ENCODE results near the gene COG2. TPM values are rescaled to one million over a fixed set of nuclear protein-coding genes. Genes with fewer than 3 reads are reported as not detected.
A peak's percentile ranks its signal among the peaks of the same experiment; 100 is the strongest.

COG2 gene
- total RNA-seq, 2 donors from 2014 or later, result 42.0 to 53.8 TPM

DNA sequence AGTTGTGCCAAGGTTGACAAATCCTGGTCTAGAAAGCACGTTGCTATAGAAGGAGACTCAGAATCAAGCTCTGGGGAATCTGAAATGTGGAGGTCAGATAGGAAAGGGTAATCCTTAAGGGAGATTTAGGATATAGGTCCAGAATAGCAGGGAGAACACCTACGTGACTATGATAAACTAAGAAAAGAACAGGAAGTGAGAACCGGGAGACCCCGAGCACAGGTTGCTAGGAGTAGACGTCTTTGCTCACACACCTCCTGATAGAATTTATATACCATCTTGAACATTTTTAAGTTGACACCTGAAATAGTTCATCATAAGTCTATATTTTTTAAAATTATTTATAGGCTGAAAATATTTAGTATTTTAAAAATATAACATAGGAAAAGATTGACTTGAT, 7.9 kb upstream of the COG2 start:
- no peak overlapping the region for H3K27ac ChIP-seq
- H3K36me3 ChIP-seq, result no peaks in the 10 kb centered on the region
- no peaks in the 10 kb centered on the region for H3K27me3 ChIP-seq
- no peak overlapping the region for H3K4me3 ChIP-seq
- DNase-seq, result no peak
- H3K9me3 ChIP-seq, result no peaks in the 10 kb centered on the region
- TF ChIP-seq, protein P1, sequence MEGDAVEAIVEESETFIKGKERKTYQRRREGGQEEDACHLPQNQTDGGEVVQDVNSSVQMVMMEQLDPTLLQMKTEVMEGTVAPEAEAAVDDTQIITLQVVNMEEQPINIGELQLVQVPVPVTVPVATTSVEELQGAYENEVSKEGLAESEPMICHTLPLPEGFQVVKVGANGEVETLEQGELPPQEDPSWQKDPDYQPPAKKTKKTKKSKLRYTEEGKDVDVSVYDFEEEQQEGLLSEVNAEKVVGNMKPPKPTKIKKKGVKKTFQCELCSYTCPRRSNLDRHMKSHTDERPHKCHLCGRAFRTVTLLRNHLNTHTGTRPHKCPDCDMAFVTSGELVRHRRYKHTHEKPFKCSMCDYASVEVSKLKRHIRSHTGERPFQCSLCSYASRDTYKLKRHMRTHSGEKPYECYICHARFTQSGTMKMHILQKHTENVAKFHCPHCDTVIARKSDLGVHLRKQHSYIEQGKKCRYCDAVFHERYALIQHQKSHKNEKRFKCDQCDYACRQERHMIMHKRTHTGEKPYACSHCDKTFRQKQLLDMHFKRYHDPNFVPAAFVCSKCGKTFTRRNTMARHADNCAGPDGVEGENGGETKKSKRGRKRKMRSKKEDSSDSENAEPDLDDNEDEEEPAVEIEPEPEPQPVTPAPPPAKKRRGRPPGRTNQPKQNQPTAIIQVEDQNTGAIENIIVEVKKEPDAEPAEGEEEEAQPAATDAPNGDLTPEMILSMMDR (IDR thresholded peaks at IDR 0.05), result no peak
- H3K4me1 ChIP-seq, result no peaks in the 10 kb centered on the region
- no peak overlapping the region for H3K9ac ChIP-seq (ENCODE audit: low read depth in 2 of 2, low read length in 2 of 2)
- intact Hi-C loops (cut with DNase I), result loop anchor here (10.0 kb wide), 1 partner anchor 580 kb away; no protein-coding TSS in a partner anchor

DNA sequence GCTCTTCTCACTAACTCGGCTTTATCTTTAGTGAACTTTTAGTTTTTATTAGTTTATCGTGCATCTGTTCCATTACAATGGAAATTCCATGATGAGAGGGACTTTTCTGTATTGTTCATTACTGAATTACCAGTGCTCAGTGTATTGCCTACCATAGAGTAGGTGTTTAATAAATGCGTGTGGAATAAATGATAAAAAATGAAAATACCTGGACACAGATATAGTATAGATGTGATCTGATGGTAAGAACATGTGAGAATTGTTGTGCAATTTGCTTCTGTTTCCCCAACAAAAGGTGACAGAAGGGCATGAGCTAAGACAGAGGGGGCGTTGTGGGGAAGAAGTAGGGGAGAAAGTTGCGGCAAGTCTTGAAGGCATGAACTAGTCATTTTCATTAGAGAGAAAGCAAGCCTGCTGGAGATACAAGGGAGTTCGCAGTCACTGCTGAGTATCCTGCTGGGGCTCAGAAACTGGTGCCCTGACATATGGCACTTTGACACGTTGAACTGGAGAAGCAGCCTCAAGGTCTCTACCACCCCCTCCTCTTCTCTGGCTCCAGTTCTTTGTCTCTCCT, 5.6 kb upstream of the COG2 start:
- no peak for DNase-seq
- Histone ChIP-seq H3K9ac (ENCODE audit: low read depth in 2 of 2, low read length in 2 of 2) (no peak overlapping the region), H3K4me1 (no peaks in the 10 kb centered on the region), H3K9me3 (no peaks in the 10 kb centered on the region), H3K27me3 (no peaks in the 10 kb centered on the region), H3K36me3 (no peaks in the 10 kb centered on the region), H3K4me3 (no peak overlapping the region), H3K27ac (no peak overlapping the region)
- TF ChIP-seq, protein P1 (IDR thresholded peaks at IDR 0.05), result no peak
- intact Hi-C loops (cut with DNase I), result loop anchor here (10.0 kb wide), 1 partner anchor 578 kb away; no protein-coding TSS in a partner anchor

DNA sequence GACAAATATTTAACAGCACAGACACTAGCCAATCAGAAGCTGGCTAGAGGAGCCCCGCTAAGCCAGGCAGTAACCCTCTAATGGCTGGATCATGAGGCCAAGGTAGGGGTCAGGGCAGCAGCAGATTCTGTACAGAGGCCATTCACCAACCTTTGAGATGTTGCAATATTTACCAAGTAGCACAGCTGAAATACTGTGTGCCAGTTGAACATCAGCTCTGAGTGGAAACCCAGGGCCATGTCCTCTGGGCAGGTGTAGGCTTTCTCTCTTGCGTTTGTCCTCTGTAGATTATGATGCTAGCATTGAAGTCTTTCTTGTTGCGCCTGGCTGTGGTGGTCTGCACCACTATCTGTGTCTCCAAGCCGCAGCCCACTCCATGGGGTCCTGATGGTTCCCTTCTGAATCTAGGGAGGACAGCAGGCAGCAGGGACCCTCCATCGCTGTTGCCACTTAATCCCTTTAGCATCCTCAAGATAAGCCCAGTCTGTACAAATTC, 2.5 kb upstream of the COG2 start:
- no peak for DNase-seq
- intact Hi-C loops (cut with DNase I), result loop anchor here (5.0 to 10.0 kb wide), 2 partner anchors 133 to 575 kb away; no protein-coding TSS in a partner anchor

DNA sequence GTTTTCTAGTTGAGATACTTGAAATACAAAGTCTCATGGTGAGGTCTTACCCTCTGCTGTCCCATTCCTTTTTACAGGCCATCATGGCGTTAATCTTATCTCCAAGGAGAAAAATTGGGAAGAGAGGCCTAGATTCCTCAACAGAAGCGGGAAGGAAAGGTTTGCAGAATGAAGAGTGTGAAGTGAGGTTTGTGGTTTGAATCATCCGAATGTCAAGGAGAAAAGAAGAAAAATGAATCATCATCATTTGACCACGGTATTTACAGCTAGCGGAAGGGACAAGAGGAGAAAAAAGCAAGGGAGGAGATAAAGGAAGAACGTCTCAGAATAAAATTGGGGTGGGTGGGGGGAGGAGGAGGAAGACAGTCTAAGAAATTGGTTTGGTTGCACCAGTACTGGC, 935 bp upstream of the COG2 start:
- no peaks in the 10 kb centered on the region for H3K36me3 ChIP-seq
- TF ChIP-seq, protein P1 (IDR thresholded peaks at IDR 0.05), result no peak
- no peak for DNase-seq
- no peak overlapping the region for H3K27ac ChIP-seq
- no peak overlapping the region for H3K9ac ChIP-seq (ENCODE audit: low read depth in 2 of 2, low read length in 2 of 2)
- intact Hi-C loops (cut with DNase I), result loop anchor here (5.0 kb wide), 1 partner anchor 131 kb away; no protein-coding TSS in a partner anchor
- H3K4me3 ChIP-seq, result no peak overlapping the region
- H3K9me3 ChIP-seq, result no peaks in the 10 kb centered on the region
- peaks cover 10% of the 10 kb centered on the region for H3K4me1 ChIP-seq
- H3K27me3 ChIP-seq, result no peaks in the 10 kb centered on the region

More for the DNA sequence above, 2.5 kb upstream of the COG2 start:
- H3K4me1 ChIP-seq, result peaks cover 10% of the 10 kb centered on the region
- no peaks in the 10 kb centered on the region for H3K9me3 ChIP-seq
- no peak overlapping the region for H3K9ac ChIP-seq (ENCODE audit: low read depth in 2 of 2, low read length in 2 of 2)
- no peaks in the 10 kb centered on the region for H3K27me3 ChIP-seq
- H3K27ac ChIP-seq, result no peak overlapping the region
- H3K4me3 ChIP-seq, result no peak overlapping the region
- TF ChIP-seq, protein P1 (IDR thresholded peaks at IDR 0.05), result no peak
- H3K36me3 ChIP-seq, result no peaks in the 10 kb centered on the region

DNA sequence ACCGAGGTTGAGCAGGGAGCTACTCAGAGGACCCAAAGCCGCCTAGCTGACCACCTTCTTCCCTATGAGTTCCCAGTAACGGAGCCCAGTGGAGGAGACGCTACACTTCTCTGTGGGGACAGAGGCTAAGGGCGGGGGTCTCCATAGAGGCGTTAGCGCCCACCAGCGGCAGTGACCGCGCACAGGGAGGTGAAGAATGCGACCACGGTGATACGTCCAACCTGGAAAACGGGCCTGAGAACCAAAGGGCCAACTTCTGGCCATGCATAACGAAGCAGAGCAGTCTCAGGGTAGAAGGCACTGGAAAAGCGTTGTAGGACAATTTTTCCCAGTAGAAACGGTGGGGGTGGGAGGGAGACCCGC, 400 bp upstream of the COG2 start:
- Histone ChIP-seq H3K36me3 (no peaks in the 10 kb centered on the region), H3K4me3 (peak overlapping the region; percentile 86), H3K27ac (no peak overlapping the region), H3K4me1 (peaks cover 10% of the 10 kb centered on the region), H3K9me3 (no peaks in the 10 kb centered on the region), H3K27me3 (no peaks in the 10 kb centered on the region), H3K9ac (ENCODE audit: low read depth in 2 of 2, low read length in 2 of 2) (no peak overlapping the region)
- TF ChIP-seq, protein P1 (IDR thresholded peaks at IDR 0.05), result no peak
- intact Hi-C loops (cut with DNase I), result loop anchor here (5.0 kb wide), 1 partner anchor 130 kb away; no protein-coding TSS in a partner anchor
- no peak for DNase-seq

Measured in colonic mucosa (tissue), 4 donors.